GM23338 (cell line): ENCODE measurements around the gene EIF3L. TPM values are rescaled to one million over a fixed set of nuclear protein-coding genes. Genes with fewer than 3 reads are reported as not detected.

Experiments used
- ATAC-seq: fragments of 200-7000 bp; cut with Tn5 transposase; 3 replicates; pipeline ENCODE4 v1.9.1; 2020
- DNase-seq: peaks from one replicate; pipeline ENCODE4 v3.0.0-alpha.2; 2015; ENCODE audit warnings: low spot score
- H2AFZ ChIP-seq: fragments of 200-600 bp; sonication (generic); 2 replicates; pipeline ENCODE4 v1.8.0; 2016; ENCODE audit warnings: antibody characterized with exemption, mild to moderate bottlenecking, moderate library complexity
- H3F3A ChIP-seq: fragments of 200-600 bp; sonication (generic); replicated peaks from 2 replicates; pipeline ENCODE4 v1.8.0; 2017; ENCODE audit warnings: antibody characterized with exemption, mixed run types, low read depth
- H3K27ac ChIP-seq: fragments of 200-600 bp; sonication (generic); 2 replicates; pipeline ENCODE4 v1.6.1; 2016; ENCODE audit warnings: low read depth
- H3K27me3 ChIP-seq: fragments of 200-600 bp; sonication (generic); 2 replicates; pipeline ENCODE4 v1.8.0; 2016; ENCODE audit warnings: mild to moderate bottlenecking, mixed run types, moderate library complexity; ENCODE audit not compliant: insufficient read depth
- H3K36me3 ChIP-seq: fragments of 200-600 bp; sonication (generic); 2 replicates; pipeline ENCODE4 v1.8.0; 2016; ENCODE audit warnings: mild to moderate bottlenecking; ENCODE audit not compliant: insufficient read depth
- H3K4me1 ChIP-seq: fragments of 200-600 bp; sonication (generic); 2 replicates; pipeline ENCODE4 v1.8.0; 2016; ENCODE audit warnings: mild to moderate bottlenecking, moderate library complexity; ENCODE audit not compliant: insufficient read depth
- H3K4me2 ChIP-seq: fragments of 200-600 bp; sonication (generic); 2 replicates; pipeline ENCODE4 v1.7.1; 2017; ENCODE audit warnings: mixed run types
- H3K4me3 ChIP-seq: fragments of 200-600 bp; sonication (generic); 2 replicates; pipeline ENCODE4 v1.6.1; 2016; ENCODE audit warnings: mixed run types
- H3K79me2 ChIP-seq: fragments of 200-600 bp; sonication (generic); replicated peaks from 2 replicates; pipeline ENCODE4 v1.8.0; 2017; ENCODE audit warnings: mild to moderate bottlenecking; ENCODE audit not compliant: insufficient read depth
- H3K9me2 ChIP-seq: fragments of 200-600 bp; sonication (generic); 2 replicates; pipeline ENCODE4 v1.8.0; 2017; ENCODE audit not compliant: insufficient read depth
- H4K20me1 ChIP-seq: fragments of 200-600 bp; sonication (generic); replicated peaks from 2 replicates; pipeline ENCODE4 v1.8.0; 2017; ENCODE audit warnings: mild to moderate bottlenecking; ENCODE audit not compliant: insufficient read depth
- H3K27ac Mint-ChIP-seq: 2 replicates; pipeline ENCODE4 v1.8.0; 2020; ENCODE audit warnings: inconsistent platforms, mild to moderate bottlenecking, moderate library complexity, mixed read lengths
- H3K27me3 Mint-ChIP-seq: 3 replicates; pipeline ENCODE4 v1.8.0; 2022; ENCODE audit warnings: low read depth, mild to moderate bottlenecking, moderate library complexity, mixed read lengths, inconsistent platforms; ENCODE audit not compliant: insufficient read depth, poor library complexity
- H3K36me3 Mint-ChIP-seq: 3 replicates; pipeline ENCODE4 v1.8.0; 2021; ENCODE audit warnings: low read depth, mild to moderate bottlenecking, inconsistent platforms, moderate library complexity, mixed read lengths
- H3K4me1 Mint-ChIP-seq: 3 replicates; pipeline ENCODE4 v1.8.0; 2020; ENCODE audit warnings: mild to moderate bottlenecking, inconsistent platforms, mixed read lengths
- H3K4me3 Mint-ChIP-seq: 3 replicates; pipeline ENCODE4 v1.8.0; 2021; ENCODE audit warnings: moderate library complexity, mild to moderate bottlenecking, inconsistent platforms, mixed read lengths
- H3K9me3 Mint-ChIP-seq: 3 replicates; pipeline ENCODE4 v1.8.0; 2020; ENCODE audit warnings: moderate library complexity, mild to moderate bottlenecking, inconsistent platforms, mixed read lengths
- CREB1 ChIP-seq: fragments of 250-450 bp; sonication (Bioruptor Pico); IDR thresholded peaks from 2 replicates; pipeline ENCODE4 v1.5.0; 2020; ENCODE audit warnings: low read depth, mild to moderate bottlenecking, moderate library complexity
- CTCF ChIP-seq, 2 experiments: fragments of 200-600 bp in 1 of 2; sonication (generic) in 1 of 2; conservative IDR thresholded peaks; 2 replicates each; pipeline versions ENCODE4 v1.5.1 to v1.6.1; 2016 to 2017; ENCODE audit warnings: antibody characterized with exemption in 2 of 2, low read depth in 2 of 2, mild to moderate bottlenecking in 2 of 2, moderate library complexity in 1 of 2
- ETS1 ChIP-seq: IDR thresholded peaks from 2 replicates; pipeline ENCODE4 v1.6.1; 2016; ENCODE audit warnings: antibody characterized with exemption
- EZH2 ChIP-seq: fragments of 200-600 bp; sonication (generic); IDR thresholded peaks from one replicate; pipeline ENCODE4 v1.8.0; 2017; ENCODE audit warnings: antibody characterized with exemption, mild to moderate bottlenecking, low read depth; ENCODE audit not compliant: unreplicated experiment
- EZH2phosphoT487 ChIP-seq: fragments of 200-600 bp; sonication (generic); IDR thresholded peaks from one replicate; pipeline ENCODE4 v1.8.1; 2018; ENCODE audit warnings: antibody characterized with exemption; ENCODE audit not compliant: unreplicated experiment
- JUNB ChIP-seq: IDR thresholded peaks from one replicate; pipeline ENCODE4 v1.6.1; 2016; ENCODE audit warnings: antibody characterized with exemption; ENCODE audit not compliant: unreplicated experiment
- NANOG ChIP-seq: IDR thresholded peaks from 2 replicates; pipeline ENCODE4 v1.6.1; 2016; ENCODE audit warnings: antibody characterized with exemption, borderline replicate concordance
- POLR2AphosphoS5 ChIP-seq: IDR thresholded peaks from 2 replicates; pipeline ENCODE4 v1.6.1; 2016; ENCODE audit warnings: antibody characterized with exemption, low read depth
- REST ChIP-seq: IDR thresholded peaks from one replicate; pipeline ENCODE4 v1.6.1; 2018; ENCODE audit warnings: antibody characterized with exemption; ENCODE audit not compliant: unreplicated experiment
- STAT1 ChIP-seq: IDR thresholded peaks from one replicate; pipeline ENCODE4 v1.6.1; 2016; ENCODE audit warnings: antibody characterized with exemption; ENCODE audit not compliant: unreplicated experiment
- ZNF114 ChIP-seq: fragments of 250-450 bp; sonication (Bioruptor Pico); IDR thresholded peaks from 2 replicates; pipeline ENCODE4 v1.5.0; 2020; ENCODE audit warnings: mild to moderate bottlenecking, moderate library complexity
- ZNF331 ChIP-seq: fragments of 250-450 bp; sonication (Bioruptor Pico); IDR thresholded peaks from 2 replicates; pipeline ENCODE4 v1.5.0; 2020; ENCODE audit warnings: low read depth, mild to moderate bottlenecking, moderate library complexity
- ZNF462 ChIP-seq: fragments of 250-450 bp; sonication (Bioruptor Pico); IDR thresholded peaks from 2 replicates; pipeline ENCODE4 v1.5.0; 2020; ENCODE audit warnings: mild to moderate bottlenecking, moderate library complexity
- polyA plus RNA-seq: library from polyadenylated mRNA; unstranded; fragments of >200 nt; fragmentation: Nextera tagmentation; extraction: Ambion mirVana; gene quantifications from 2 replicates; pipeline ENCODE4 v1.2.1, GENCODE V29; 2016
- total RNA-seq: library from RNA; depleted of rRNA; stranded (reverse); fragments of >200 nt; shearing (Covaris generic); gene quantifications from 2 replicates; pipeline ENCODE4 v1.2.3, GENCODE V29; 2014

EIF3L gene
- total and polyA plus RNA-seq, 2 experiments from 2014 or later, result 430 to 459 TPM

- no peak overlapping the region for H3K27ac ChIP-seq
- no peaks in the 10 kb centered on the region for H3K4me1 ChIP-seq
- no peaks in the 10 kb centered on the region for H3K36me3 ChIP-seq
- no peak overlapping the region for H3K4me2 ChIP-seq
- no peaks in the 10 kb centered on the region for H3K9me2 ChIP-seq
- H4K20me1 ChIP-seq, result no peaks in the 10 kb centered on the region; the same call in 1 of the 2 replicates
- Mint-ChIP-seq H3K4me1 (no peaks in the 10 kb centered on the region), H3K9me3 (no peaks in the 10 kb centered on the region), H3K4me3 (no peak overlapping the region), H3K27ac (no peak overlapping the region), H3K27me3 (peaks cover 6% of the 10 kb centered on the region), H3K36me3 (peaks cover 9% of the 10 kb centered on the region; the same call in 2 of the 3 replicates)
- DNase-seq (no peak), ATAC-seq (no peak)
- no peak for TF ChIP-seq ZNF114 (CRISPR knock-in tag)
- TF ChIP-seq POLR2AphosphoS5, result no peak
- TF ChIP-seq ZNF331 (CRISPR knock-in tag), result no peak
- TF ChIP-seq NANOG, result no peak
- no peak for TF ChIP-seq CTCF (conservative IDR thresholded peaks at IDR 0.05; ENCODE audit: low read depth in 2 of 2)
- TF ChIP-seq CREB1 (CRISPR knock-in tag), result no peak
- TF ChIP-seq JUNB, result no peak
- TF ChIP-seq ZNF462 (CRISPR knock-in tag), result no peak
- no peak for TF ChIP-seq EZH2phosphoT487
- no peak for TF ChIP-seq STAT1
- no peak for TF ChIP-seq EZH2
- no peak for TF ChIP-seq ETS1
- no peak for TF ChIP-seq REST
- H2AFZ ChIP-seq, result no peak overlapping the region
- H3K4me3 ChIP-seq, result no peak overlapping the region
- H3K27me3 ChIP-seq, result no peaks in the 10 kb centered on the region
- no peaks in the 10 kb centered on the region for H3K79me2 ChIP-seq
- no peaks in the 10 kb centered on the region for H3F3A ChIP-seq
Measured at GRCh38 chr22:37927637-37927936, 78.4 kb downstream of the EIF3L start.
